Cerebellar nuclear complex (tissue), 1 donor: Measurements from ENCODE around the gene TCEAL1.
"Not testable (repeated sequence)": the region's sequence is repeated elsewhere in the genome, so short reads cannot be mapped to it uniquely, and the experiment has no call there.

Experiments used
- DNase-seq, 2 experiments: peaks; one replicate each; lab custom pipeline; 2025; lab: John Stamatoyannopoulos, UW

Gene TCEAL1, protein sequence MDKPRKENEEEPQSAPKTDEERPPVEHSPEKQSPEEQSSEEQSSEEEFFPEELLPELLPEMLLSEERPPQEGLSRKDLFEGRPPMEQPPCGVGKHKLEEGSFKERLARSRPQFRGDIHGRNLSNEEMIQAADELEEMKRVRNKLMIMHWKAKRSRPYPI

DNA sequence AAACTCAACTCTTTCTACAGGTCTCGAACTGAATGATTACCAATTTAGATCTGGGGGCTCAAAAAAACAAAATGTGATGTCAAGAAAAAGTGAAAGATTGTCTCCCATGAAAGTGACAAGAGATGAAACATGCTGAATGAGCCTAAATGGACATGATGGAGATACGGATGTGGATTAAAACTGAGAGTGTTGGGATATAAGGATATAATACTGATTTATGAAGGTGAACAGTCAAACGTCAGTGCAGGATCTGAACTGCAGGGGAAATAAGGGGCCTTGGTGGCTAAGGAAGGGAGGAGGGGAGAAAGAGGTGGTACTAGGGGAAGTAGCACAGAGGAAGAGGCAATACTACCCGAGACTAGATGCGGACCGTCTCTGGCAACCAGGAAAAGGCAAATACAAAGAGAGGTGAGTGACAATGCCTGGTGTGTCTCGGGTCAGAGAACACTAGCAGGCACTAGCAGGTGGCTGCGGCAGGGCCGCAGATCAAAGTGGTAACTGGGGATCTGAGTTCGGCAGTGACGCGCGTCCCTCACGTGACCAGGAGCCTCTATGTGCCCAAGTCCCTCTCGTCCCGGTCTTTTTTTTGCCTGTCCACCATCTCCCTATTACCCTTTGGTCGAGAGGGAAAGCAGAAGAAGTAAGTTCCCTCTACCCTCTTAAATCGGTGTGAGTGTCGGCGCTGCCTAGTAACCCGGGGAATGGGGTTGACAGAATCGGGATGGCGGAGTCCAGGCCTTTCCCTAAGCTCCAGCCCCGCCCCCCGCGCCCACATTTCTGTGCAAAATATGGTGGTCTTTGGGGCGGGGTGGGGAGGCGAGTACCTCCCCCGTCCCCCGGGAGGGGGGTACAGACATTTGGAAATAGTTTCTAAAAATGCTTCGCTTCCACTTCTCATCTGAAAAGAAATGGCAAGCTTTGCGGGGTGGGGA lies at the start of gene TCEAL1:
Gene TCEAL1, plus strand, starts transcription at position 590 of the 932 bp plus-strand sequence. CDS start 942 bp downstream, outside the sequence.
- peak in 1 of 2 experiments; percentile 20 for DNase-seq

DNA sequence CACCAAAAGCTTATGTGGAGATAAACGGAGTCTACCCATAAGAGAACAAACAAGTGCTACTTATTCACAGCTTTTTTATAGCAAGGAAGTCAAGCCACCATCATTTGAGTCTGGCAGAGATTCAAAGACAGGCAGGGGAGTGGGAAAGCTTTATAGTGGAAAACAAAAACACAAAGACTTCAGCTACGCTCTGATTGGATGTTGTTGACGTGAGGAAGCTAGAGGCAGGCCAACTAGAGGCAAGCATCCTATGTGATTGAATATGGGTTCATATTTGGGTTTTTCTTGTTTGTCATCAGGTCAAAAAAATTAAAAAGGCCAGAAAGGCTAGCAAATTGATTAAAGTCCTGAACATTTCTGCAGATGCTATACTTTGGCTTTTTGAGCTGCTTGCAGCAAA lies 44.2 kb upstream of the TCEAL1 start:
- DNase-seq = no peak

DNA sequence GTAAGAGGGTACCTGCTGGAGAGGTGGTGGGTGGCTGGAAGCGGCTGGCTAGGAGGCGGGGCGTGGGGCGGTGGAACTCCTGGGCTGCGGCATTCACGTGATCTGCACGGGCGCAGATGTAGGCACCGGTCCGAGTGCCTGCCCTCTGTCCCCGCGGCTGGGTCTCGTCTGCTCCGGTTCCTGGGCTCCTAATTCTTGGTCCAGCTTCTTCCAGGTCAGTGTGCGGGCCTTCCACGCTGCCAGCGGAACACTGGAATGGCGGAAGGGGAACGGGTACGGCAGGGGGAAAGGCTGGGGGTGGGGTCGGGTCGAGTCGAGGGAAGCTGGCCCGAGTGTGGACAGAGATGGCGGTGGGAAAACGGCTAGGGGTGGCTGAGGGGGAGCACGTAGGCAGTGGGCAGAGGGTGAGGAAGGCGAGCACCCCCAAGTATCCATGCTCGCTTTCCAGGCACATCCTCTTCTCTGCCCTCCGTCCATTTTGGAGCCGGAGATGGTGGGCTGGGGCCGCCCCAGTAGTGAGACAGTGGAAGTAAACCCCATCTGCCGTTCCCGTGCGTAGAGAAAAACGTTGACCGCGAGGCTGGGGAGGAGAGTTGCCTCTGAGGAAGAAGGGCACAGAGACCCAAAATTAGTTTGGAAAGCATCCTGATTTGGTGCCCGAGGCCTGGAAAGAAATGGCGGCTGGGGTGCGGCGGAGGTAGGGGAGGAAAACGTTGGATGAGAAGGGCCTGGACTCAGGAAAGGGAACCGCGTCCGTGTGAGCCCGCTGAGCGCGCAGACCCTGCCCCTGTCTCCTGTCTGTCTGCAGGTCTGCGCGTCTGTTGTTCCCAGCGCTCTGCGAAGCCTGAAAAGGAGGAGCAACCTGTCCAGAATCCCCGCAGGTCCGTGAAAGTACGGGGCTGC lies 43.1 kb upstream of the TCEAL1 start, which contains the start of gene TCEAL4:
Gene TCEAL4, plus strand, starts transcription at position 105 of the 903 bp plus-strand sequence. CDS start 1,161 bp downstream, outside the sequence.
- peak in 1 of 2 experiments; percentile 28 for DNase-seq

DNA sequence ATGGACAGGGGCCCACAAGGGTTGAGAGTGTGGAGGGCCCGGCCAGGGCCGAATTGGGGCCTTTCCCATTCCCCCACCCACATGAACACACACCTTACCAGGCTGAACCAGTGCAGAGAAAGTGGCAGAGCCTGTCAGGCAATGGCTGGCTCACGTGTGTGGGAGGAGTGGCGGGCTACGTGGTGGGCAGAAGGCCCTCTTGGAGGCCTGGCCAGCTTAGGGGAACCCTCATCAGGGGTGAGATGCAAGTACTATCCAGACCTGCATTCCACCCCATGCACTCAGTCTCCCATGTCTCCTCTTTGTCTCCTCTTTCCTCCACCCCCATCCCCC lies 42.5 kb upstream of the TCEAL1 start:
- DNase-seq = no peak

DNA sequence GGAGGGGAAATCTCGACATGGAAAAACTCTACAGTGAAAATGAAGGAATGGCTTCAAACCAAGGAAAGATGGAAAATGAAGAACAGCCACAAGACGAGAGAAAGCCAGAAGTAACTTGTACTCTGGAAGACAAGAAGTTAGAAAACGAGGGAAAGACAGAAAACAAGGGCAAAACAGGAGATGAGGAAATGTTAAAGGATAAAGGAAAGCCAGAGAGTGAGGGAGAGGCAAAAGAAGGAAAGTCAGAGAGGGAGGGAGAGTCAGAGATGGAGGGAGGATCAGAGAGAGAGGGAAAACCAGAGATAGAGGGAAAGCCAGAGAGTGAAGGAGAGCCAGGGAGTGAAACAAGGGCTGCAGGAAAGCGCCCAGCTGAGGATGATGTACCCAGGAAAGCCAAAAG lies 42.1 kb upstream of the TCEAL1 start:
- no peak for DNase-seq

DNA sequence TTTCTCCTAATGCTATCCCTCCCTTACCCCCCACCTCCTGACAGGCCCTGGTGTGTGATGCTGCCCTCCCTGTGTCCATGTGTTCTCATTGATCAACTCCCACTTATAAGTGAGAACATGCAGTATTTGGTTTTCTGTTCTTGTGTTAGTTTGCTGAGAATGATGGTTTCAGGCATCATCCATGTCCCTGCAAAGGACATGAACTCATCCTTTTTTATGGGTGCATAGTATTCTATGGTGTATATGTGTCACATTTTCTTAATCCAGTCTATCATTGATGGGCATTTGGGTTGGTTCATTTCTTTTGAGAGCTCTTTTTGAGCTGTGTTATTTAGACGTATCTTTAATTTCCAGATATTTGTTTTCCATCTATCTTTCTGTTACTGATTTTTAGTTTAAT lies 36.5 kb upstream of the TCEAL1 start:
- DNase-seq = not testable (repeated sequence)

DNA sequence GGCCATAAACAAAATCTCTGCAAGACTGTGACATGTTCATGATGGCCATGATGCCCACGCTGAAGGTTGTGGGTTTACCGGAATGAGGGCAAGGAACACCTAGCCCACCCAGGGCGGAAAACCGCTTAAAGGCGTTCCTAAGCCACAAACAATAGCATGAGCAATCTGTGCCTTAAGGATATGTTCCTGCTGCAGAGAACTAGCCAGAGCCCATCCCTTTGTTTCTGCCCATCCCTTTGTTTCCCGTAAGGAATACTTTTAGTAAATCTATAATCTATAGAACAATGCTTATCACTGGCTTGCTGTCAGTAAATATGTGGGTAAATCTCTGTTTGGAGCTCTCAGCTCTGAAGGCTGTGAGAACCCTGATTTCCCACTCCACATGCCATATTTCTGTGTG lies 33.6 kb upstream of the TCEAL1 start:
- not testable (repeated sequence) for DNase-seq

DNA sequence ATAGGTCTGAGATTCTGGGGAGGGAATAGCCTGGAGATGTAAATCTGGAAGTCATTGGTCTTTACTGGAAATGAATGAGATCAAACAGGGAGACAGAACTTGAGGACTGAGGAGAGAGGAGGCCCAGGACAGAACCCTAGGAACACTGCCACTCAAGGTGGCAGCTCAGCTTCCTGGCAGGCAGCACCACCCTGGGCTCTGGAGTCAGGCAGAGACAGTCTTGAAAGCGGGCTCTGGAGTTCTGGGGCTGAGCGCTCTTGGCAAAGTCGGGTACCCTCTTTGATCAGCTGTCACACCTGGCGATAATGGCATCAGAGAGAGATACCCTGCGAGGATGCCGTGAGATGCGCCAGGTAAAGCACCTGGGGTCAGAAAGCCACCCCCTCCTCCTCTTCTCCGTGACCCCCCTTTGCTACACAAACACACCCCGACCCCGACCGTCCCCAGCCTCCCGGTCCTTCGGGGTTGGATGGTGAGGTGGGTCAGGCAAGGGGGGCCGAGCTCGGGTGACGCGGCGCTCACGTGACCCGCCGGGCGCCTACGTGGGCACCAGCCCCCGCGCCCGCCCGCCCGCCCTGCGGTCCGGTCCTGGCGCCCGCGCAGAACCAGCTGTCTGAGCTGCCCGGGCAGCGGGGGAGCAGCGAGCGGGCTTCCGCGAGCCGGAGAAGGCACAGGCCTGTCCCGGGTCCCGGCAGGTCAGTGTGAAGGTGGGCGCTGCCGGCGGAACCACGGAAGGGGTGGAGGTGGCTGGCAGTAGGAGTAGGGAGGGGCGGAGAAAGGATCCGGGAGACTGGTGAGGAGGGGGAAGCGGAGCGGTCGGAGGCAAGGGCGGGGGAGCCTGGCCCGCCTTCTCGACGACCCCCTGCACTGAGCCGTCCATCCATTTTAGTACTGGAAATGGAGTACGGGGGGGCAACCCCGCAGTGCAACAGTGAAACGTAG lies 21.1 kb upstream of the TCEAL1 start, which contains the start of gene TCEAL3:
Gene TCEAL3, plus strand, starts transcription at position 600 of the 942 bp plus-strand sequence. CDS start 1,102 bp downstream, outside the sequence.
- DNase-seq = no peak

DNA sequence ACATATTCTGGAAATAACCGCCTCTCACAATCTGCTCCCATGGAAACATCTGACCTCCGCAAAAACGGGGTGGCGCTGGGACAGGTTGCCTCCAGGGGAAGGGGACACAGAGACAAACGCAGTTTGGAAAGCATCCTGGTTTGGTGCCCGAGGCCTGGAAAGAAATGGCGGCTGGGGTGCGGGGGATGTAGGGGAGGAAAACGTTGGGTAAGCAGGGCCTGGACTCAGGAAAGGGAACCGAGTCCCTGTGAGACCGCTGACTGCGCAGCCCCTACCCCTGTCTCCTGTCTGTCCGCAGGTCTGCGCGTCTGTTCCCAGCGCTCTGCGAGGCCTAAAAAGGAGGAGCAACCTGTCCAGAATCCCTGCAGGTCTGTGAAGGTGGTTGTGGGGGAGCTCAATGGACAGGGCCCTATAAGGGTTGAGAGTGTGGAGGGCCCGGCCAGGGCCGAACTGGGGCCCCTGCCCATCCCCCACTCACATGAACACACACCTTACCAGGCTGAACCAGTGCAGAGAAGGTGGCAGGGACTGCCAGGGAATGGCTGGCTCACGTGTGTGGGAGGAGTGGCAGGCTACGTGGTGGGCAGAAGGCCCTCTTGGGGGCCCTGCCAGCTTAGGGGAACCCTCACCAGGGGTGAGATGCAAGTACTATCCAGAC lies 20.3 kb upstream of the TCEAL1 start:
- DNase-seq = no peak

DNA sequence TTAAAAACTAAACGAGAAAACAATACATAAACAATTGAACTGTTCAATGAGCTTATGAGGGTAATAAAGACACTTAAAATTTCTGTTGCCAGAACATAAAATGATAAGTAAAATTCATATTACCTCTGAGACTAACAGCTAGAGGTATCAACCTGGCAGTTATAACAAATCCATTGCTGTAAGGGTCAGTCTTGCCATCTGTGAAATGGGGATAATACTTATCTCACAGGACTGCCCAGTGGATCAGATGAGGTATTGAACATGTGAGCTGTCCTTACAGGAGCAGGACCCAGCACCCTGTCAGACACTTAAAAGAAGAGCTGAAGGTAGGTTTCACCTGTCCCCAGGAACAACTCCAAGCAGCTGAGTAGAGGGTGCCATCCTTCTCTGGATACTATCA lies 18.5 kb upstream of the TCEAL1 start:
- DNase-seq = no peak

DNA sequence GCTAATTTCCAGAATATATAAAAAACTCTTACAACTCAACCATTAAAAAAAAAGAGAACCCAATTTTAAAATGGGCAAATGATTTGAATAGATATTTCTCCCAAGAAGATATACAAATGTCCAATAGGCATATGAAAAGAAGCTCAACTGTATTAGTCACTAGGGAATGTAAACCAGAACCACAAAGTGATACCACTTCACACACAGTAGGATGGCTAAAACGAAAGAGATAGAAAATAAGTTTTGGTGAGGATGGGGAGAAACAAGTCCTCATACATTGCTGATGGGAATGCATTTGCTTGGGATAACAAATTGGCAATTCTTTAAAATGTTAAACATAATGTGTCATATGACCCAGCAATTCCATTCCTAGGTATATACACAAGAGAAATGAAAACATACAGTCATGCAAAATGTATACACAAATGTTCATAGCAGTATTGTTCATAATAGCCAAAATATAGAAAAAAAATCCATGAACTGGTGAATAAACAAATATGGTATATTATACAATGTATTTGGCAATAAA lies 15.3 kb upstream of the TCEAL1 start:
- no peak for DNase-seq

DNA sequence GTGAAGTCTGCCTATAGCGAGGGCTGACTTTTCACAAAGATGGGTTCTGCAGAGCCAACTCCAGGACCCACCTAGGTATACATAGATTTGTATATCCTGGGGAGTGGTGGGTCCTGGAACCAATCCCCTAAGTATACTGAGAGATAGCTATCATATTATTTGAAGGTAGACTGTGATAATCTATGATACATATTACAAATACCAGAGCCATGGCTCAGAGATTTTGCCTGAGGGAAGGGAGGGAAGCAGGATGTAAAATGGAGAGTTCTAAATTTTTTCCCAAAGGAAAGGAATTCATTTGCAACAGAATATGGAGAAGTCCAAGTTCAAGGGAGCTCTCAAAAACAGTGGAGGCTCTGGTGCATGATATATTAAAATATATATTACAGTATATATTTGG lies 13.8 kb upstream of the TCEAL1 start:
- DNase-seq = no peak

DNA sequence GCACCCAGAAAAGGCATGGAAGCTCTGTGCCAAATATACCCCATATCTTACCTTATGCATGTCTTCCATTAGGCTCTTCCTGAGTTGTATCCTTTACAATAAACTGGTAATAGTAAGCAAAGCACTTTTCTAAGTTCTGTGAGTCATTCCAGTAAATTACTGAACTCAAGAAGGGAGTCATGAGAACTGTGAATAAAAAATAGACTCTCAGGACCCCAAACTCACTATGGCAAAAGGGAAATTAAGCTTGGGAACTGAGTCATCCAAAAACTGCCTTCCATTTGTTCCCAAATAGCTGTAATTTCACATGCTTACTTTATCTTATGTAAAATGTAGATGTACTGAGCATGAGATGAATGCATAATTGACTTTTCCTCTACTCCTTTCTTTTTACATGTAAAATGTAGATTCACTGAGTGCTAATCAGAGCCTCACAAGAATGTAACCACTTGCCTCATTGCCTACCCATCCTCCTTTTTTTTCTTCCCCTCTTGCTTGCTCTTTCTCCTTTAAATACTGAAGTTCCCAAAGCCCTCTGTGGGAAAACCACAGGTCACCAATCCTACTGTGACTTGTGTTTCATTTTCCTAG lies 12.9 kb upstream of the TCEAL1 start:
- DNase-seq = no peak

DNA sequence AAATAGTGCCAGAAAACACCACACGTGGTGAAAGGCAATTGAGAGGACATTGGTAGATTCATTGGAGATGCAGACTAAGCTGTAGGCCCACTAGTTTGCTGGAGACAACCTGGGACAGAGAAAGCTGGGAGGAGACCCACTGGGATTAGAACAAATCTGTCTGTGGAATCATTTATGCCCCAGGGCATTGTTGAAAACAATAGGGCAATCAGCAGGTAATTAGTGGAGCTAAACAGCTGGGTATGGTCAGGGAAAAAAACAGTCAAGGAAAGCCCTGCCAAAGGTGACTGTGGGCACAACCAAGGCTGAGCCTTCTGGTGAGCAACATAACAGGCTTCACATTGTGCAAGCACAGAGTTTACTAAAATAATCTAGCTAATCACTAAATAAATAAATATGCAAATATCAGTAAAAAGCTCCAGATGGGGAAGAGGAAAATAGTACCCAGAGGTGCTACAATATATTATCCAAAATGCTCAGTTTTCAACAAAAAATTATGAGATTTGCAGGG lies 12.0 kb upstream of the TCEAL1 start:
- no peak for DNase-seq

DNA sequence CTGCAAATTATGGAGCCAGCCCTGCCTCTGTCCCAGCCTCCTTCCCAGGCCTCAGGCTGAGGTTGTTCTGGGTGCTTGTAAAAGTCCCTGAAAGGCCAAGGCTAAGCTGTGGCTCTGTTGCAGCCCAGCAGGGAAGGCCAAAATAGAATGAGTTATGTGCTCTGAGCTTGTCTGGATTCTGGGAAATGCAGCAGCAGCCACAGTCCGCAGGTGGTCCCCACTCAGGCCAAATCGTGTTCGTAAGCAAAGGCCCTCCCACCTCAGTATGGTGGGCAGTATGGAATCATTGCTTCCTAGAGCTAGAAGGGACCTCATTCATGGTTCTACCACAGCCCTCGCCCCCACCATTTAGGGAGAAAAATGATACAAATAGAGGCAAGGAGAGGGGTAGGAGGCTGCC lies 4.7 kb upstream of the TCEAL1 start:
- no peak for DNase-seq

DNA sequence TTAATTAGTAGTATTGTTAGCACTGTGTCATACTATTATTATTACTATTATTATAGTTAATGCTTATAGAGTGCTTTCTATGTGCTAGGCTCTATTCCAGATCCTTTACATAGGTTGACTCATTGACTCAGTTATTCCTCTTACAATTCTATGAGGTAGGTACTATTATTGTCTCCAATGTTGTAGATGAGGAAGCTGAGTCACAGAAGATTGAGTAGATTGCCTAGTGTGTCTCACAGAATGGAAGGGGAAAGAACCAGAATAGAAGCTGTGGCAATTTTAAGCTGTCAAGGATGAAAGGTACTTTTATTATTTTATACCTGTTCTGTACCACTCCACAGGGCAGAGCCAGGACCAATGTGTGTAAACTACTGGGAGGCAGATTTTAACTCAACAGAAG lies 1.9 kb upstream of the TCEAL1 start:
- DNase-seq = no peak

DNA sequence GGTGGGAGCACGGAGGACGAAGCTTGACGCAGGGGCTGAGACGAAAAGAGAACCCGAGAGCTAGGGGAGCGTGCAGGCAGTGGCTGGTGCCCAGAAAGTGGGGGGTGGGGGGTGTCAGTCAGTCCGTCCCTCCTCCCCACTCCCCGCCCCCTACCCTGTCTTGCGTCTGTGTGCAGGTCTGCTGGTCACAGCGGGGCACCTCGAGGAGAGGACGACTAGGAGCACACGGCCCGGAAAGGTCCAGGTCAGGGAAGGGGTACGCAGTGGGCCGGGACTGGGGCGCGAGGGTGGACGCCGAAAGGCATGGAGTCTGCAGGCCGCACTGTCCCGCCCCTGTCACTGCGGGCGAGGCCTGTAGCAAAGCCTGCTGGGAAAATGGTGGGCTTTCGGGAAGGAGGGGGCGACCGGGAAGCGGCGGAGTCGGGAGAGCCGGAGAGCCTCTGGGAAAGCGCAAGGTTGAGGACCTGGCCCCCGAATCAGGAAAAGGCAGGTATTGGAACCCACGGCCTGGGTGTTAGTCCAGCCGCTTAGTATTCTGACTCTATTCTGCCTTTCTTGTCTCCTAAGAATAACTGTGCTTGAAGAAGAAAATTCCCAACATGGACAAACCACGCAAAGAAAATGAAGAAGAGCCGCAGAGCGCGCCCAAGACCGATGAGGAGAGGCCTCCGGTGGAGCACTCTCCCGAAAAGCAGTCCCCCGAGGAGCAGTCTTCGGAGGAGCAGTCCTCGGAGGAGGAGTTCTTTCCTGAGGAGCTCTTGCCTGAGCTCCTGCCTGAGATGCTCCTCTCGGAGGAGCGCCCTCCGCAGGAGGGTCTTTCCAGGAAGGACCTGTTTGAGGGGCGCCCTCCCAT lies 769 bp downstream of the TCEAL1 start:
- DNase-seq = peak in 1 of 2 experiments; percentile 36

DNA sequence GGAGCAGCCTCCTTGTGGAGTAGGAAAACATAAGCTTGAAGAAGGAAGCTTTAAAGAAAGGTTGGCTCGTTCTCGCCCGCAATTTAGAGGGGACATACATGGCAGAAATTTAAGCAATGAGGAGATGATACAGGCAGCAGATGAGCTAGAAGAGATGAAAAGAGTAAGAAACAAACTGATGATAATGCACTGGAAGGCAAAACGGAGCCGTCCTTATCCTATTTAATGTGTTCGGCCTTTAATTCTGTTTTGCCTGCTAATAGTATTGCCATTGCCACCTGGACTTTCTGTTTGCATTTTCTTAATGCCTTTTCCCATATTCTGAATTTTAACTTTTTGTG lies 1.4 kb downstream of the TCEAL1 start:
- no peak for DNase-seq

DNA sequence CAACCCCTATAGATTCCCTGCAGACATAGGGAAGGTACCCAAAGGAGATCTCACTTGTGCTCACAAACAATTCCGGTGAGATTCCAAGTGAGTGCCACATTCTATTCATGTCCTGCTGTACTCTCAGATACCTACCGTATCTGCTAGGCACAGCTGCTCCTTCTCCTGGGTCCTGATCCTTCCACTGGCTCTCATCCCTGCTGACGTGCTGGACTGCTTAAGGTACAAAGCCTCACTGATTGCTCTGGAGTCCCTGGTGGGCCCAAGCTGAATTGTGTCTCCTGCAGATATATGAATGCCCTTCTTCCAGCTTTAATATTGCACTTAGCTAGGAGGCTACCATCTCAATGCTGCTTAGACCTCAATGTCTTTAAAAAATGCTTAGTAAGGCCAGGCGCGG lies 2.4 kb downstream of the TCEAL1 start:
- DNase-seq = no peak
